Mesendoderm (in vitro differentiated cells): Measurements from ENCODE around the gene CHMP6.

Experiments used
- DNase-seq: peaks from one replicate; pipeline ENCODE4 v3.0.0; 2013
- H2AK5ac ChIP-seq: 2 replicates; pipeline ENCODE4 v1.6.1; 2013; ENCODE audit warnings: low read length, inconsistent platforms
- H2BK120ac ChIP-seq: 2 replicates; pipeline ENCODE4 v1.6.1; 2013; ENCODE audit warnings: low read depth, mild to moderate bottlenecking, low read length, moderate library complexity, mixed read lengths
- H2BK15ac ChIP-seq: replicated peaks from 2 replicates; pipeline ENCODE4 v1.6.1; 2013; ENCODE audit warnings: low read depth, mild to moderate bottlenecking, moderate library complexity
- H2BK5ac ChIP-seq: 2 replicates; pipeline ENCODE4 v1.6.1; 2013; ENCODE audit warnings: low read length, inconsistent platforms
- H3K18ac ChIP-seq: 2 replicates; pipeline ENCODE4 v1.6.1; 2013; ENCODE audit warnings: mild to moderate bottlenecking, low read length, mixed read lengths
- H3K23ac ChIP-seq: one replicate; pipeline ENCODE4 v1.6.1; 2013; ENCODE audit warnings: low read length
- H3K27ac ChIP-seq: 2 replicates; pipeline ENCODE4 v1.5.1; 2013; ENCODE audit warnings: low read depth, mild to moderate bottlenecking, inconsistent platforms, low read length, moderate library complexity
- H3K27me3 ChIP-seq: 2 replicates; pipeline ENCODE4 v1.6.1; 2013; ENCODE audit warnings: low read length, control low read depth, mild to moderate bottlenecking, inconsistent platforms; ENCODE audit not compliant: insufficient read depth, poor library complexity
- H3K36me3 ChIP-seq: 2 replicates; pipeline ENCODE4 v1.6.1; 2013; ENCODE audit warnings: low read length, inconsistent platforms; ENCODE audit not compliant: control insufficient read depth, insufficient read depth
- H3K4ac ChIP-seq: one replicate; pipeline ENCODE4 v1.6.1; 2013; ENCODE audit warnings: low read depth, mild to moderate bottlenecking, low read length, moderate library complexity
- H3K4me1 ChIP-seq: 2 replicates; pipeline ENCODE4 v1.6.1; 2013; ENCODE audit warnings: low read depth, low read length, inconsistent platforms; ENCODE audit not compliant: control insufficient read depth
- H3K4me2 ChIP-seq: 2 replicates; pipeline ENCODE4 v1.6.1; 2013; ENCODE audit warnings: low read length
- H3K4me3 ChIP-seq: 2 replicates; pipeline ENCODE4 v1.5.1; 2013; ENCODE audit warnings: mild to moderate bottlenecking, low read length
- H3K56ac ChIP-seq: one replicate; pipeline ENCODE4 v1.6.1; 2013; ENCODE audit warnings: low read length
- H3K79me1 ChIP-seq: 2 replicates; pipeline ENCODE4 v1.6.1; 2013; ENCODE audit warnings: low read length, inconsistent platforms
- H3K79me2 ChIP-seq: 2 replicates; pipeline ENCODE4 v1.6.1; 2013; ENCODE audit warnings: mild to moderate bottlenecking, low read length; ENCODE audit not compliant: control insufficient read depth, insufficient read depth
- H3K9ac ChIP-seq: 2 replicates; pipeline ENCODE4 v1.6.1; 2013; ENCODE audit warnings: low read length, inconsistent platforms
- H4K5ac ChIP-seq: one replicate; pipeline ENCODE4 v1.6.1; 2013; ENCODE audit warnings: low read length
- H4K8ac ChIP-seq: one replicate; pipeline ENCODE4 v1.6.1; 2013; ENCODE audit warnings: low read depth, mild to moderate bottlenecking, control low read depth, low read length, moderate library complexity
- WGBS: extraction: QIAGEN DNeasy Blood & Tissue Kit; methylation state at CpG from one replicate; pipeline ENCODE4 v1.1.7; 2013; ENCODE audit warnings: low lambda C conversion rate, missing lambda C conversion rate; ENCODE audit not compliant: insufficient coverage; ENCODE audit errors: extremely low coverage; 5-methylcytosine and 5-hydroxymethylcytosine counted together

The CHMP6 gene

GRCh38 chr17:81035521-81036196 lies 44.0 kb downstream of the CHMP6 start:
- Histone ChIP-seq H3K4me3 (peak overlapping the region; percentile 82), H2BK15ac (no peak overlapping the region), H3K4me1 (no peaks in the 10 kb centered on the region), H3K56ac (peak overlapping the region; percentile 89), H3K79me1 (peaks cover 9% of the 10 kb centered on the region), H3K23ac (no peak overlapping the region), H2BK5ac (no peak overlapping the region), H3K79me2 (no peaks in the 10 kb centered on the region), H3K18ac (no peak overlapping the region), H3K4ac (no peak overlapping the region), H3K36me3 (no peaks in the 10 kb centered on the region), H2BK120ac (no peak overlapping the region), H3K27me3 (no peaks in the 10 kb centered on the region), H3K4me2 (peak overlapping the region; percentile 17), H3K27ac (no peak overlapping the region), H4K5ac (no peak overlapping the region), H4K8ac (no peak overlapping the region), H3K9ac (peak overlapping the region; percentile 77), H2AK5ac (no peak overlapping the region)
- no peak for DNase-seq
- no CpG with 5 or more reads among the region's 66 CpGs for WGBS

GRCh38 chr17:81036197-81036941 lies 44.7 kb downstream of the CHMP6 start:
- no peak overlapping the region for H2AK5ac ChIP-seq
- no peaks in the 10 kb centered on the region for H3K36me3 ChIP-seq
- peak overlapping the region; percentile 89 for H3K56ac ChIP-seq
- no peak overlapping the region for H4K8ac ChIP-seq
- no peak overlapping the region for H3K18ac ChIP-seq
- H3K9ac ChIP-seq: peak overlapping the region; percentile 77
- H3K4me1 ChIP-seq: no peaks in the 10 kb centered on the region
- no peak overlapping the region for H2BK15ac ChIP-seq
- no peaks in the 10 kb centered on the region for H3K27me3 ChIP-seq
- no peak overlapping the region for H3K4ac ChIP-seq
- WGBS: no CpG with 5 or more reads among the region's 24 CpGs
- no peak overlapping the region for H3K27ac ChIP-seq
- no peaks in the 10 kb centered on the region for H3K79me2 ChIP-seq
- no peak overlapping the region for H2BK120ac ChIP-seq
- H3K23ac ChIP-seq: peak overlapping the region; percentile 45
- H3K4me3 ChIP-seq: no peak overlapping the region
- H2BK5ac ChIP-seq: no peak overlapping the region
- no peak for DNase-seq
- H3K4me2 ChIP-seq: no peak overlapping the region
- H3K79me1 ChIP-seq: peaks cover 12% of the 10 kb centered on the region
- no peak overlapping the region for H4K5ac ChIP-seq

GRCh38 chr17:81037026-81037797 lies 45.6 kb downstream of the CHMP6 start:
- no peak overlapping the region for H3K27ac ChIP-seq
- no peaks in the 10 kb centered on the region for H3K36me3 ChIP-seq
- no CpG with 5 or more reads among the region's 28 CpGs for WGBS
- H2BK15ac ChIP-seq: no peak overlapping the region
- H2BK120ac ChIP-seq: no peak overlapping the region
- H2AK5ac ChIP-seq: no peak overlapping the region
- no peaks in the 10 kb centered on the region for H3K4me1 ChIP-seq
- H3K4ac ChIP-seq: no peak overlapping the region
- no peak overlapping the region for H3K4me2 ChIP-seq
- H3K79me2 ChIP-seq: no peaks in the 10 kb centered on the region
- no peak overlapping the region for H3K4me3 ChIP-seq
- no peak overlapping the region for H3K18ac ChIP-seq
- H4K8ac ChIP-seq: no peak overlapping the region
- H3K56ac ChIP-seq: no peak overlapping the region
- DNase-seq: no peak
- no peak overlapping the region for H3K9ac ChIP-seq
- H3K79me1 ChIP-seq: peaks cover 12% of the 10 kb centered on the region
- no peaks in the 10 kb centered on the region for H3K27me3 ChIP-seq
- no peak overlapping the region for H2BK5ac ChIP-seq
- H3K23ac ChIP-seq: no peak overlapping the region
- no peak overlapping the region for H4K5ac ChIP-seq

GRCh38 chr17:81037798-81038733 lies 46.4 kb downstream of the CHMP6 start:
- H3K9ac ChIP-seq: no peak overlapping the region
- H4K8ac ChIP-seq: no peak overlapping the region
- H3K18ac ChIP-seq: no peak overlapping the region
- H3K4me2 ChIP-seq: no peak overlapping the region
- H2BK5ac ChIP-seq: no peak overlapping the region
- H3K4me3 ChIP-seq: no peak overlapping the region
- H3K27me3 ChIP-seq: no peaks in the 10 kb centered on the region
- no peaks in the 10 kb centered on the region for H3K36me3 ChIP-seq
- no peak overlapping the region for H2AK5ac ChIP-seq
- H3K23ac ChIP-seq: no peak overlapping the region
- no peak overlapping the region for H4K5ac ChIP-seq
- no peak overlapping the region for H3K27ac ChIP-seq
- no peaks in the 10 kb centered on the region for H3K79me2 ChIP-seq
- WGBS: no CpG with 5 or more reads among the region's 30 CpGs
- no peak overlapping the region for H2BK15ac ChIP-seq
- no peak overlapping the region for H3K56ac ChIP-seq
- peaks cover 14% of the 10 kb centered on the region for H3K79me1 ChIP-seq
- no peak overlapping the region for H2BK120ac ChIP-seq
- H3K4me1 ChIP-seq: no peaks in the 10 kb centered on the region
- peak; percentile 40 for DNase-seq
- no peak overlapping the region for H3K4ac ChIP-seq

GRCh38 chr17:81039096-81039495 lies 47.5 kb downstream of the CHMP6 start:
- Histone ChIP-seq H3K4ac (no peak overlapping the region), H3K4me1 (no peaks in the 10 kb centered on the region), H3K18ac (no peak overlapping the region), H4K5ac (no peak overlapping the region), H2AK5ac (no peak overlapping the region), H3K27me3 (no peaks in the 10 kb centered on the region), H2BK5ac (no peak overlapping the region), H3K79me1 (peaks cover 14% of the 10 kb centered on the region), H3K23ac (no peak overlapping the region), H2BK15ac (no peak overlapping the region), H3K56ac (no peak overlapping the region), H3K4me2 (no peak overlapping the region), H3K36me3 (no peaks in the 10 kb centered on the region), H2BK120ac (no peak overlapping the region), H4K8ac (no peak overlapping the region), H3K79me2 (no peaks in the 10 kb centered on the region), H3K9ac (no peak overlapping the region), H3K4me3 (no peak overlapping the region), H3K27ac (no peak overlapping the region)
- no CpG with 5 or more reads among the region's 16 CpGs for WGBS
- no peak for DNase-seq
